GM19193 (cell line): ENCODE results near the gene B4GAT1.

Experiments
- POLR2A ChIP-seq: IDR thresholded peaks from 4 replicates; pipeline ENCODE4 v1.6.1; 2011; ENCODE audit not compliant: insufficient read depth, insufficient read length; ENCODE audit errors: extremely low read depth

B4GAT1 gene

DNA sequence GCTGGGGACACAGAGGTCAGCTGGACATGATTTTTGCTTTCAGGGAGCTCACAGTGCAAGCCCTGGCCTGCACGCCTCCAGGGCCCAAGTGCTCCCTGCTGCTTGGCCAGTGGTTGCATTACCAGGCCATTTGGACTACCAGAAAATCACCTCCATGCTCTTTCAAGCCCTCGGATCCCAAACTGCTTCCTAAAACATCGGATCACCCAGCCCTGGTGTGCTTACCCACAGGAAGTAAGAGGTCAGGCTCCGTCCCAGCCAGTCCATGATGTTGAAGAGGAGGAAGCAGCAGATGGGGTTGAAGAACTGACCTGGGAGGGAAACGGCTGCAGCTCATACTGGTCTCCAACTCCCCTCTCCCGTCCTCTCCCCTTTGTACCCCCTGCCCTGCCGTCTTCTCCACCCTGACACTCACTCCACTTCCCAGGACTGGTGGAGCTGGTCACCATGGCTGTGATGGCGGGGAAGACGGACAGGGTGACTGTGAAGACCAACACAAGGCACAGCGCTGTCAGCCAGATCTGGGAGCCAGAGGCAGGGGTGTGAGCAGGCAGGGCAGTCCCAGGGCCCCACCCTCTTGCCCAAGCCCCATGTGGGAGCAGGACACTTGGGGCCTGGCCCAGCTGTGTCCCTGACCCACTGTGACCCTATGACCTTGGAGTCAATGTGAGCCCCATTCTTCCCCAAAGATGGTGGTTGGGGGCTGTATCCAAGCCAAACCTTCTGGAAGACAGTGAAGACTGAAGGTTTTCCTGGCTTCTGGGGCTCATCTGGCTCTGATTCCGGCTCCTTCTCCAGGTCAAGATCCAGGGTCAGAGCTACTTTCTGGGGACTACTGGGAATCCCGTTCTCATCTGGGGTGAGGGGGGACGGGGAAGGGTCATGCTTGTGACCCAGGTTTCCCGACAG lies 18.5 kb upstream of the B4GAT1 start:
- no peak for TF ChIP-seq POLR2A

- TF ChIP-seq POLR2A, result no peak
These were observed 17.7 kb upstream of the B4GAT1 start for GRCh38 chr11:66365166-66365565.

- TF ChIP-seq POLR2A, result no peak
These were observed 16.5 kb upstream of the B4GAT1 start for GRCh38 chr11:66363805-66364535.

DNA sequence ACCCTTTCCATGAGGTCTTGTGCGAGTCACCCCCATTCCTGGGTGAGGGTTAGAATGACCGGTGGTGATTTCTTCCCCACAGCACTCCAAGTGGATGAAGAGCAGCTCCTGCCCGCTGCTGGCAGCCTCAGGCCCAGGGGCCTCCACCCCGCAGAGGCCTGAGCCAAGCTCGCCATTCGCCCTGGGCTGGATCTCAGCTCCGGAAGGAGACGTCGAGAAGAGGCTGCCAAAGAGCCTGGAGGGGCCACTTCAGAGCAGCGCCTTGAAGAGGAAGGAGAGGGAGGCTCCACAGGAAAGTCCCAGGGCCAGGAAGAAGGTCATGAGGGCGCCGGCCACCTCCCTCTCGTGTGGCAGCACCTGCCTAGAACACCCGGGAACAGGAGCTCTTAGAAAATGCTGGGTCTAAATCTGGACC lies 15.8 kb upstream of the B4GAT1 start:
- TF ChIP-seq POLR2A, result no peak

- TF ChIP-seq POLR2A, result no peak
These were observed 15.2 kb upstream of the B4GAT1 start for GRCh38 chr11:66362481-66363147.

DNA sequence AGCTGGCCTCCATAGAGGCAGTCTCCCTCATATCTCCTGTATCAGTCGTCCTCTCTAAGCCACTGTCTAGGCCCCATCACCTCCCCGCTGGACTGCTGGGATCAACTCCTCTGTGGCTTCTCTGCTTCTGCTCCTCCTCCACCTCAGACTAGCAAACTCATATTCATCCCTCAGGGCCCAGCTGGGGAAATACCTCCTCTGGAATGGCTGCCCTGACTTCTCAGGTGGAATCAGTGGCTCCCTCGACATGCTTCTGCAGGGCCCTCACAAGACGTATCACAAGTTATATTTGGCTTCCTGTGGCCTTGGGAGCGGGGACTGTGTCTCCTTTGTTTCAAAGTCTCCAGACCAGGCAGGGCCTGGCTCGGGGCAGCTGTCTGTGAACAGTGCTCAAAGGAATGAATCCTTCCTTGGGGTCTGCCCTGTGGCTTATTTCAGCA lies 14.1 kb upstream of the B4GAT1 start:
- TF ChIP-seq POLR2A, result no peak

DNA sequence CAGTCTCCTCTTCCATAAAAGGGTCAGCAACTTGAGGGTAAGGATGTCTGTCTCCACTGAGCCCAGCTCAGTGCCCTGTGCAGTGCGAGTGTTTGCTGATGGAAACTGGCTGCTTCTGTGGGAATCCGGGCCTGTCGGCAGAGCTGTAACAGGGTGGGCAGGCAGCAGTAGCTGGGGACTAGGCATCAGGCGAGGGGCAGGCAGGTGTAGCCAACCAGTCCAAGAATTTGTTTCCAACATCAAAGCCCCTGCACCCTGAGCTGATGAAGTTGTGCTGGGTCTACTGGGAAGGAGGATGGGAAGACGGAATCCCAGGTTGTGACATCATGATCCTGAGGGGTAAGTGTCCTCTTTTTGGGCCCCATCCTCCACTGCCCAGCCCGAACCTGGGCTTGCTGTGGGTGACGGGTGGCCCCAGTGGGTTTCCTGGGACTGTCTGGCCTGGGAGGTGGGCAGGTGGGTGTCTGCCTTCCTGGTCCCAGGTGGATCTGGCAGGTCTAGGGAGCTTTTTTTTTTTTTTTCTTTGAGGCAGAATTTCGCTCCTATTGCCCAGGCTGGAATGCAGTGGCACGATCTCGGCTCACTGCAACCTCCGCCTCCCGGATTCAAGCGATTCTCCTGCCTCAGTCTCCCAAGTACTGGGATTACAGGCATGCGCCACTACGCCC lies 13.1 kb upstream of the B4GAT1 start:
- TF ChIP-seq POLR2A, result no peak

DNA sequence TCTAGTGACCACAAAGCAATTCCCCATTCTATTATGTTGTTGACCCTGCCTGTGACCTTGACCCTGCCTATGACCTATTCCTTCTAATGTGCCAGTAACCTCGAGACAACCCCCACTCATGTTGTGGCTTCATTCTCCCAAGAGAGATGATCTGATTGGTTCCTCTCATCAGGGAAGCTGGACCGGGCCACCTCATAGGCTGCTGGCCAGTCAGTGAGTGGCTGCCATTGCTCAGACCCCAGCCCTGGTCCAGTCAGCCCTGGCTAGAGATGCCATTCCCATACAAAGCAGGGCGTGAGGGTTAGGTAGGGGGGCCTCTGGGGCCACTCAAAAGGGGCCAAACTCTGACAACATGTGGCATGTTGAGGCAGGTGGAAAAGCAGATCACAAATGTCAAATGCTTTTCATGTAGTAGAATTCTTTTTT lies 12.2 kb upstream of the B4GAT1 start:
- TF ChIP-seq POLR2A, result no peak

DNA sequence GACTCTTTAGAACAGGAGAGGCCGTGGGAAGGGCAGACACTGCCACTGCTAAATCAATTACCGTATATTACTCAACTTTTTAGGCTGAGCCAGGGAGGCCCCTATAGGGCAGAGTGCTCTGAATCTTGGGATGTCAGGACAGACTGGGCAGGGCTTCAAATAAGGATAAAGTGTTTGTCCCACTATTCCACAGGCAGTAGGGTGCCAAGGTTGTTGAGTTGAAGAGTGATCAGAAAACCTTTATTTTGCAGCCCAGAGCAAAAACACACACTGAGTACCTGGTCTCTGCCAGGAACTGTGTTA lies 1.6 kb upstream of the B4GAT1 start:
- no peak for TF ChIP-seq POLR2A

- TF ChIP-seq POLR2A, result no peak
These were observed 679 bp downstream of the B4GAT1 start for GRCh38 chr11:66346476-66347424.

GRCh38 chr11:66345316-66345649 lies 2.1 kb downstream of the B4GAT1 start:
- TF ChIP-seq POLR2A, result no peak

DNA sequence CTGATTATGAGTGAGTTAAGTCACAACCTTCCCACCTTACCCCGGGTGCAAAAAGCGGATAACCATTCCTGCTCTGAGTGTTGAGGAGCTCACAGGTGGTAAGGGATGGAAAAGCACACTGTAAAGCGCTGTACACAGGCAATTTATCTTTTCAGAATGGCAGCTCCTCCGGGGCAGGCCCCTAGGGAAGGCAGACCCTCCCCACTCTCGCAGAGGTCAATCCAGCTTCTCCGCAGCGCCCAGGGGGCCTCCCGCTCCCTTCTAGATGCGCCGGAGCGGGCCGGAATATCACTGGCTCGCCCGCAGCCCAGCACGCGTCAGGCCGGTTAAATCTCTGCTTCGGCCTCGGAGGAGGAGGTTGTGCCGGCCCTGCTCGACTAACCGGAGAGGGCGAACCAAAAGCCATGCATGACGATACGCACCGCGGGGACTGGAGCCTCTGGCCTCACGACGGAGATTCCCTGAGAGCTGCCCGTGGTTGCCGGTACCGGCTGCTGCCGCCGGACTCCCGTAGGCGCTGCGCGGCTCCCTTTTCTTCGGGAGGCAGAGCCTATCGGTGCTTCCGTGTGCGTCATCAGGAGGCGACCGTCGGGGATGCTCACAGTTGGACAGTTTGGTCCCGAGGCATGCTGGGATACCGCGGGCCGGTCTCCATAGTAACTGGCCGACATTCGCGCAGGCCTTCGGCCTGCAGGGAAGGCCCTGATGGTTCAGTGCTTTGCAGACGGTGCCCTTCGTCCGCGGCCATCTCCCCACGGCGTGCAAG lies 2.7 kb downstream of the B4GAT1 start, which contains the start of gene BRMS1:
BRMS1 (minus strand) TSS at position 555 of the 766 bp plus-strand sequence. CDS start 2,870 bp downstream, outside the sequence.
- TF ChIP-seq POLR2A, result peak; percentile 96

DNA sequence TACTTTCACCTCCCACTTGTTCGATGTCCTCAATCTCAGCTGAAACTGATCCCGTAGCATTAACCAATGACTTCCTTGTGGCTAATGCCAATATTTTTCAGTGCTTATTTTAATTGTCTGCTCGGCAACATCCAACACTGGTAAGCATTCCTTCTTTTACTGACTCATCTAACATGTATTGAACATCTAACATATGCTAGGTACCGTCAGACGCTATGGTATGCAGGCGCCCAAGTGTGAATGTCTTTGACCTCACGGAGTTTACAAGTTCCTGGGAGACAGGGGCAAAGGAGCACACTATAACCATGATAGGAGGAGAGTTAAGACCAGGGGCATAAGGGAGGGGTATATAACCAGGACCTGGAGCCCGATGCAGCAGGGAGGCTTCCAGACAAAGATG lies 4.3 kb downstream of the B4GAT1 start:
- TF ChIP-seq POLR2A, result no peak
